HG03571 (cell line): ENCODE results near the gene WDR49.

ENCODE experiments used
- ATAC-seq: cut with Tn5 transposase; IDR thresholded peaks from one replicate; pipeline ENCODE4 v1.9.1; 2021; ENCODE audit not compliant: unreplicated experiment

The WDR49 gene

DNA sequence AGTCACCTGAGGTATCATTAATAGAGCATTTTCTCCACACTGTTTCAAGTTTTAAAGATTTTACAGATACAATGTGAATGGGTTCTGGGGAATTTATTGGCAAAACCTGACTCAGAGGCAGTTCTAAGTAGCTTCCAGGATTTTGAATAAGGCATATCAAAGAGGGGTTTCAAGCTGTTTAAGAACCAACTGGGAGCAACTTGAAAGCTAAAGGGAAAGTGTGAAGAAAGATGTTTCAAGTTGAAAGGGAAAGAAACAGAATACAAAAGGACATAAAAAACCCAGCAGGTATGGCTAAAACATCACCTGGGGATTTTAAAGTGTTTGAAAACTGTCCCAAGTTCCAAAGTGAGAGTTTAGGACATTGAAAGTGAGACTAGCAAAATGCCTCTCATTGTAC lies 162.1 kb downstream of the WDR49 start:
- ATAC-seq, result no peak

DNA sequence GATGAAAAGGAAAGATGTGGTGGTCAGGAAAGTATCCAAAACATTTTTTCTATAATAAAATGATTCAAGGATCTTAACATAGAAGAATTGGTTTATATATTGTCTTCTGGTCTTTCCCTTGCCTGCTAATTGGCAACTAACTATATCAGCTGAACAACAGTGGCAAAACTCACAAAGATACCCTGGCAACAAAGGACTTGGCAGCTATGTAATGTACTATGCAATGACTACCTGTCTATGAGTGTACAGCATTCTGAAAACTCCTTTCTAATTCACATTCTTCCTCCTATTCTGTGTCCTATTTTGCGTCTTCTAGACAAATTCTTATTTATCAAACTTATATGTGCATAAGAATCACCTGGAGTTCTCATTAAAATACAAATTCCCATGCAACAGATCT lies 164.2 kb downstream of the WDR49 start:
- ATAC-seq, result no peak

DNA sequence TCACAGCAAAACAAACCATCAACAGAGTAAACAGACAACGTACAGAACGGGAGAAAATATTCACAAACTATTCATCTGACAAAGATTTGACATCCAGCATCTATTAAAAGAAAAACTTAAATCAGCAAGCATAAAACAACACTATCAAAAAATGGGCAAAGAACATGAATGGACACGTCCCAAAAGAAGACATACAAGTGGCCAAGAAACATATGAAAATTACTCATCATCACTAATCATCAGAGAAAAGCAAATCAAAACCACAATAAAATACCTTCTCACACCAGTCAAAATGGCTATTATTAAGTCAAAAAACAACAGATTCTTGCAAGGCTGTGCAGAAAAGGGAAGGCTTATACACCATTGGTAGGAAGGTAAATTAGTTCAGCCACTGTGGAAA lies 166.2 kb downstream of the WDR49 start:
- no peak for ATAC-seq

DNA sequence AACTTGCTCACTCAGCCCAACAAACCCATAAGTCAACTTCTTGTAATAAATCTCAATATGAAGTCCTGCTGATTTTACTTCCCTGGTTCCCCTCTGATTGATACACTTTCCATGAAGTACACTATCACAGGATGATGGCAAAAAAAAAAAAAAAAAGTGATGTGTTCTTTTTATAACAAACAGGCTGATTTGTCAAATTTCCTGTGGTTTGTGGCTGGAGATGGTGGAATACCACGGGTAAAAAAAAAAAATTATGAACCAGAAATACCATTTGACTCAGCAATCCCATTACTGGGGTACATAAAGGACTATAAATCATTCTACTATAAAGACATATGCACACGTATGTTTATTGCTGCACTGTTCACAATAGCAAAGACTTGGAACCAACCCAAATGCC lies 169.2 kb downstream of the WDR49 start:
- no peak for ATAC-seq

DNA sequence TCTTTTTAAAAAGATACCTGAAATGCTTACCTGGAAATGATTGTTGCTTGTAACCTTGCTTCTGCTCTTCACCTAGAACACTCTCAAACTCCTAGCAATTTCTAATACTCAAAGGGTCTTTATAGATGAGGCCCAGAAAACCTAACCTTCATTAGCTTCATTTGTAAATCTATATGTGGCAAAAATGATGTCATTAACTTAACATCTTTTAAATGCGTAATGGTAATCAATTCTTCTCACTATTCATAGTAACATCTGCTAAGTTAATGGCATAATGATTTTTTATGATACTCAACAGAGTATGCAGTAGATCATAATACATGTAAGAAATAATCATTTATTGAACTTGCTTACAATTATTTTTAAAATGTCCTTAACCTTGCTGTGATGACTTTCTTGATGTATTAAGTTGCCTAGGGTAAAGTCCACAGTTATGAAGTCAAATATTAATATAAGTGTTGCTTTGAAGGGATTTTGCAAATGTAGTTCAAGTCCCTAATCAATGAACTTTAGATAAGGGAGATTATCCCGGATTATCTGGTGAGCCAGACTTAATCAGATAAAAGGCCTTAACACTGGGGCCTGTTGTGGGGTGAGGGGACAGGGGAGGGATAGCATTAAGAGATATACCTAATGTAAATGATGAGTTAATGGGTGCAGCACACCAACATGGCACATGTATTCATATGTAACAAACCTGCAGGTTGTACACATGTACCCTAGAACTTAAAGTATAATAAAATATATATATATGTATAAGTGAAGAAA lies 169.8 kb downstream of the WDR49 start:
- no peak for ATAC-seq

DNA sequence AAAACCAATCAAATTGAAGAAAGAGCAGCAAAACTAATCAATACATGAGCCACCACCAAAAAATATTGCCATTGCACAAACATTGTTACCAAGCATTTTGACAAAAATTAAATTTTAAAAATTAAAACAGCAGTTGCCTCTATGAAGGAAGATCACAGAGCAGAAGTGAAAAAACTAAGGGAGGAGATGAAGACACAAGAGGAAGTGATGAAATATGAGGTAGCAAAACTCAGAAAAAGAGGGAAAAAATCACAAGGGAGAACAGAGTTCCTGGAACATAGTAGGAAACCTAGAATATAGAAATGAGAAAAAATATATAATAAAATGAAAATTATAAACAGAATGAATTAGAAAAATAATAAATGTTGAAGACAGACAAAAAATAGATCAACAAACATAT lies 172.6 kb downstream of the WDR49 start:
- ATAC-seq, result no peak

DNA sequence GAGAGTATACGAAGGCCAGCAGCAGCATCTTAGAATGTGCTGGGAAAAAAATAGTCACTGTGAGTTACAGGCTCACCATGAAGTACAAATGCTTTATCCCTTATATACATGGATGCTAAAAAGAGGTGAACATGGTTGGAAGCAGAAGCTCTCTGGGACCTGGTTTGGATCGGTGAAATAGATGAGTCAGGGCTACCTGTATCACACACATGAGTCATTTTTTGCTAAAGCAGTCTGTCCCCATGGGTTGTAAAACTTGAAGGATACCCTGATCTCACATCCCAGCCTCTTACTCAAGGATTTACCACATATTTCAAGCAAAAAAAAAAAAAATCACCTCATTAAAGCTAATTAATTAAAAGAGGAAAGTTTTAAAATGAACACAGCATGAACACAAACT lies 173.0 kb downstream of the WDR49 start:
- ATAC-seq, result no peak

DNA sequence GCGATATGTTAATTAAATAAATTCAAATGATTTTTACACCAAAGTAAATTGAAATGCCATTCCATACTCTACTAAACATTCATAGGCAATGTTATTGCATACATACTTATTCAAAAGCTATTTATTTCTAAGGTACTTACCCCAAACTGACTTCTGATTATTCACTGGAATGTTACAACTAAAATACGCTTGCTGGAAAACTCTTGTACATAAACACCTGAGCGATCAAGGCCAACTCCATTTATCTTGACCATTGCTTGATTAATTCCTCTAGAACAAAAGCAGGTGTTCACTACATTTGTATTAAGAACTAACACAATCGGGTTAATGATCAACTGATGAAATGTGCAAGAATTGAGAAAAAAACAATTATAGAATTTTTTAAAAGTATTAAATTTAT lies 179.9 kb downstream of the WDR49 start, which contains the start of gene SERPINI2:
Gene SERPINI2, minus strand, starts transcription at position 180 of the 400 bp plus-strand sequence. CDS start 2,208 bp downstream, outside the sequence.
- no peak for ATAC-seq

DNA sequence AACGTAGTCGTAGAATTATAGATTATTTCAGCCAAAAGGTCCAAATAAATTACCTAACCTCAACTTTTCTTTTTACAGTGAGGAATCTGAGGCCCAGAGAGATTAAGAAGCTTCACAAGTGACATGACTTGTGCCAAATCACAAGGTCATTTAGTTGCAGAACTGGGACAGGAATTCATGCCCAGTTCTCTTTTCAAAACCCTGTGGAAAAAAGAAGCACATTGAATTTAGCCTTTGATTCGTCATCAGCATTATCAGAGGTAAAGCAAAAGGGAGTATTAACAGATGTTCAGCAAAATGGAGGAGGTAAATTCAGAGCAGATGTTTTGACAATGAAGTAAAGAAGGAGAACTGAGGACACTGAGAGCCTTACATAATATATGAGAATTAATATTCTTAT lies 184.4 kb downstream of the WDR49 start:
- no peak for ATAC-seq

DNA sequence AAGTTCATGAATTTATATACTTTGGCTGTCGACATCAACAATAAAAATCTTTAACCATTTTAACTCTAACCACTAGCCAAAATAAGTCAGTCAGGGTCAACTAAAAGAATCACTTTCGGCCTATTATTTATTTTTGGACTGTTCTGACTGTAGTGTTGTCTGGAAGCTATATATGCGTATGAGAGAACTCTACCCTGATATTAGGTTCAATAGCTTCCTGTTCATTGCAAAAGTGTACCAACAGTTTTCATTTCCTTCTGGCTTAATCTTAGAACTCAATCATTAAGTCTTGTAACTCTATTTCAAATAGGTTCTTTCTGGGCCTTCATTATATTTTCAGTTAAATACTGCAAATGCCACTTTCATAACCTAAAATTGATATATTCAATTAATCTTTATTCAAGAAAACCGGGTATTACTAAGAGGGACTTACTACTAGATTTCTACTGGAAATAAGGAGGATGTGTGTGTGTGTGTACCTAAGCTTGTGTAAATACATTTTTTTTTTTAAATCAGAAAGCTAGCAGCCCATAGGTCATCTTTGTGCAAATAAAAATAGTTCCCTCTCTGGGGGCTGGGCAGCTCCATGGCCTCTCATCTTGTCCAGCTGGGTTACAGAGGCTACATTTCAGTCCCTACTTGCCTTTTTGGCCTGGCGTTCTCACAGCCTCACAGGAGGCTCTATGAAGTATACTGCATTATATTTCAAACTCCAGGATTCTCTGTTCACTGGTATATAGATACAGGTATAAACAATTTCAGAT lies 185.7 kb downstream of the WDR49 start:
- ATAC-seq, result no peak

DNA sequence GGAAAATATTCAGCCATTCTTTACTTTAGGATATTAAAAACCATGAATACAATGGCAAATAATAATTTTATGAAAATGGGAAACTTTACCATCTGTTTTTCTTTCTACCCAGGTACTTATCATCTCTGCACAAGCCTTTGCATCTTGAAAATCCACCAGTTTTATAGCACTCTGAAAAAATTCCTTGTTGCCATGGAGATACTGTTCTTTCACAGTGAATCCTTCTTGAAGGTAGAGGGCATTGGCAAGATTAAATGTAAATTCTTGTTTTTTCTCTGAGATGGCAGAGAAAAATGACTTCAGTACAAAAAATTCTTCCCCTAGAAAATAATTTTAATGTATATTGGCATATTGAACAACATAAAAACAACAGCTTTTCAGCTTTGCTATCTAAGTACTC lies 186.8 kb downstream of the WDR49 start:
- ATAC-seq, result no peak

DNA sequence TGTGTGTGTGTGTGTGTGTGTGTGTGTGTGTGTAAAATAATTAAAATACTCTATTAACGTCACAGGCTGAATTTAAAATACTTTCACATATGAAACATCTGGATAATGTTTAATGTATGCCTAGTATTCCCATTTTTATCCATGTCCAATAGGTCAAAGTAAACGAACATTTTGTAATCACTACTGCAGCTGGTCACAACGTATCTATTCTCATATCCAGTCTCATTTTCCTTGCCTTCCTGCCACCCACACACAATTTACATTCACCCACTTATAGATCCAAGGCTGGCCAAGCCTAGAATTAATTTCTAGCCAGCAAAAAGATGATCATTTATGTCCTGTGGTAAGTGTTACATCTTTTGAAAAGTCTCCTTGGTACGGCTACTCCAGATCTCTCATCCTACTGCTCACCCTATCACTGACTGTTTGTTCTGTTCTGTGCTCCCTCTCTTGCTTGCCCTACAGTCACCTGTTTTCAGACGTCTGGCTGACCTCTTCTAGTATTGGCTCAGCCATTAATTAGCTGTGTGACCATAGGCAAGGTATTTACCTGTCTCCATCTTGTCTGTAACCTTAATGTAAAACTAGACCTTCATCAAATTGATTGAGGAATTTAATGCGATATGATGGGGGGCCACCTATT lies 197.5 kb downstream of the WDR49 start:
- ATAC-seq, result no peak

DNA sequence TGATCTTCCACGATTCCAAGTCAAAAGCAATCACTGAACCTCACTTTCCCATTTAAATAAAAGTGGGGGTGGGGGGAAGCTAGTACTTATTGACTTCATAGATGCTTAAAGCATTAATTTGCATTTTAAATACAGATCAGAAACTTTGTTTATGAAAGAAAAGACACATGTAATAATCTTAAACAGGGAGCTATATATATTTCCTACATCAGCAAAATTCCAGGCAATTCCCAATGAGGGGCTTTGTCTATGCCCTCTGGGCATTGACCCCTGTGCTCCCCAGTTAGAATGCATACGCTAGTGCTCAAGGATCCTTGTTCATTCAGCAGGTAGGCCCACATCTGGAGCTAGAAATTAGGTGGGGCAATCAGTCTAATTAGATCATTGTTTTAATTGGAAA lies 199.9 kb downstream of the WDR49 start:
- no peak for ATAC-seq

DNA sequence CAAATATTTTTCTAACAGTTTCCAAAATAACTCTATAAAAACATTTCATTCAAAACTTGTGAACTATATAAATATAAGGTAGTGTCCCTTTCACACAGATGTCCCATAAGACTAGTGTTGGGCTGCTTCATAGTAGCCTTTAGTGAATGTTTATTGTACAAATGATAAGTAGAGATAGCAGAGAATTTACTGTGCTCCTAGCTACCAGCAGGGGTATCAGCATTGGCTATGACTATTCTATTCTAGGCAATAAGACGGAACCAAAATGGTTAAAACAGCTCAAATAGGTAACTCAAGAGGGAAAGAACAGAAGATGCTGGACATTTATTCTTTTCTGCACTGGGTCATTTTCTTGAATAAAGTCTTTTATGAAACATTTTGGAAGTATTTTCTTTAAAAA lies 202.5 kb downstream of the WDR49 start:
- no peak for ATAC-seq

DNA sequence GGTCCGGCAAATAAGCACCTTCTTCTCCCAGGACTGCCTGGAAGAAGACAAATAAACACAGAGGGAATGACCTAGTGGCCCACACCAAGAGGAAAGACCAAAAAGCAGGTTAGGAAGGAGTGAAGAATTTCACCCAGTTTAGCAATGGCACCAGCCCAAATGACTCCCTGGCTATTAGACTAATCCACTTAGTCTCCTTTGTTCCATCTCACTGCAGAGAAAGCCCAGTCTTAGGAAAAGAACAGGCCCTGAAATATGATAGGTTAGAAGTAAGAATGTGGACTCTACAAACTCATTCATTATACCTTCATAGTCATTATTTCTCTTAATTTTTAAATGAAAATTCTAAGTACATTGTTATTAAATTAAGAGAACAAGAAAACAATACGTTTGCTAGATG lies 203.1 kb downstream of the WDR49 start:
- ATAC-seq, result no peak

DNA sequence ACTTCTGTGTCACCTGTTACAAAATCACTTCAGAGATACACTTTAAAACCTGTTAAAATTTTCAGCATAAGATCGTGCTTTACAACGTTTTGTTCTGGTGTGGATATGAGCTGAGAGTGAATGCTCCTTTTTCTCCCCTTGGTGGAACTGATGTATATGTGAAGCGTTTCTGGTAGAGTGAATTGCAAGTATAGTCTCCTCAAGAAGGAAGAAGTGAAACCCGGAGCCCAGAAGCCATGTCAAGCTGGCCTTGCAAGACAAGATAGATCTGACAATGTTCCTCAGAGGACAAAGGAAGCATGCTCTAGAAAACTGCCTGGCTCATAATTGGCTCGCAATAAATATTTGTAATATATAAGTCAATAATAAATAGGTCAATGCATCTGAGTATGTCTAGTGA lies 203.5 kb downstream of the WDR49 start:
- ATAC-seq, result no peak

DNA sequence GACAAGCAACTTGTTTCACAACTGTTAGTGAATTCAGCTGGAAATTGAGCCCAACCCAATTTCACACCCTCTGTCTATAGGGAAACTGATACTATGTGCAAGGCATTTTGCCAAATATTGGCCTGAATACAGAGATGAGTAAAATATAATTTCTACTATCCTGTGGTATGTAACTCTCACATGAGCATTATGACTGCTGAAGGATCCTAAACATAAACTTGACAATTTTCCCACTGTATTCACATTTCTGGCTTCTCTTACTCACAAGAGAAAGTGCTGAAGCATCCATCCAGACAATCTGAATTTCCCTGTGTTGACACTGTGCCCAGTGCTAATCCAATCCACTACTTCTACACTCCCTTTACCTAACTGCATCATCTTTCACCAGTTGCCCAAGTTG lies 208.3 kb downstream of the WDR49 start:
- ATAC-seq, result no peak

DNA sequence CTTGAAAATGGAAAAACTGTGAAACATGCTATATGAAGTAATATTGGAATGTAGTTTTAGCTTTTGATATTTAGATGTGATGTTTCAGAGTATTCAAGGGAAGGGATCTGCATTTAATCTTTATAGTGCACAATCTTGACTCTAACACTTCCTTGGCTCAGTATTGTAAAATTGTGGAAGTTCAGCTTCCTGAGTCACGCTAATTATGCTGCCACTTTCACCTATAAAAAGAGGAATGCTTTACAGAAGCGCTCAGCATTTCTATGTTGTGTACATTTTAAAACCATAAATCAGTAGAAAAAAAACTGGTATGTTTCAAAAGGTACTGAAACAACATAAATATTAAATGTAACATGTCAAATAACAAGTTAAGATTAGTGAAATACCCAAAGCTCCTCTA lies 212.5 kb downstream of the WDR49 start:
- ATAC-seq, result no peak

DNA sequence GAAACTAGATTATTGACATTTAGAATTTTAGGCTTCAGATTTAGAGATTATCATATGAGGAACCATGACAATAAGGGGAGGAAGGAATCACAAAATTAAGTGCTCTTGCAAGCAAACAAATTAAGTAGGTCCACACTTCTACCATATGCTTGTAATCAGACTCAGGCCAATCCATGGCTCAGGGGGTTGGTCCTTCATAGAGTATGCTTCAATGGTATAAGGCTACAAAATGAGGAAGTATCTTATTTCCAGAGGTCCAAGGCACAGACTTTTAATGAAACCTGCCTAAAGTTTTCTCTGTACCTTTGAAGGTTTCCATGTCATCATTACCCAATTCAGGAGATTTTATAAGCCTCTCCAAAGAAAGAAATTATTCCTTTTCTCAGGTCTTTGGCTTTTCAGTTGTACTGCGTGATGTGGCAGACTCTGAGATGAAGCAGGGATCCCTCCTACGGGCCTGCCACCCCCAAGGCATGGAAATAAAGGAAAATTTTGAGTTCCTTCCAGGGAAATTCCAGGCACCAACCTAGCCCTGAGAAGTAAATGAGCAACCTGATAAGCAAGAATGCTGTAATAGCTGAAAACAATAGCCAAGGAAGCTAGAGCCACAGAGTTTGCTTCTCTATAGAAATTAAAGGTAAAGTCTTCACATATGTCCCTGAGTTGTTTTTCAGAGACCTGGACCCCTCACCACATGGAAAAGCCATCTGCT lies 216.2 kb downstream of the WDR49 start:
- no peak for ATAC-seq
